Ovary (tissue), 9 donors: Measurements from ENCODE around the gene NAXD. TPM values are rescaled to one million over a fixed set of nuclear protein-coding genes. Genes with fewer than 3 reads are reported as not detected.
A peak's percentile ranks its signal among the peaks of the same experiment; 100 is the strongest.

ENCODE experiments used
- DNase-seq, 5 donors: peaks; one replicate each; pipeline ENCODE4 v3.0.0-alpha.2; 2019 to 2020
- H3K27ac ChIP-seq, 2 donors: fragments of 200-600 bp; one replicate each; pipeline versions ENCODE4 v1.5.1 to v1.8.0; 2019 to 2022
- H3K27me3 ChIP-seq: fragments of 200-600 bp; one replicate; pipeline ENCODE4 v1.8.0; 2022
- H3K36me3 ChIP-seq: fragments of 200-600 bp; sonication (generic); one replicate; pipeline ENCODE4 v1.5.1; 2019
- H3K4me1 ChIP-seq: one replicate; pipeline ENCODE4 v1.8.1; 2013; ENCODE audit warnings: mild to moderate bottlenecking, moderate library complexity; ENCODE audit not compliant: insufficient read depth
- H3K4me3 ChIP-seq: fragments of 200-600 bp; sonication (generic); one replicate; pipeline ENCODE4 v1.5.1; 2017
- H3K9me3 ChIP-seq, 2 donors: fragments of 200-600 bp in 1 of 2; sonication (generic) in 1 of 2; one replicate each; pipeline versions ENCODE4 v1.5.1 to v1.8.1; 2013 to 2019; ENCODE audit warnings: mild to moderate bottlenecking in 1 of 2, moderate library complexity in 1 of 2
- CTCF ChIP-seq, 3 donors: fragments of 450-650 bp in 2 of 3; fragments of 200-600 bp in 1 of 3; IDR thresholded peaks; one replicate each; pipeline versions ENCODE4 v1.5.1 to v1.8.0; 2016 to 2022; ENCODE audit warnings: antibody characterized with exemption in 3 of 3, mild to moderate bottlenecking in 1 of 3
- EP300 ChIP-seq: sonication (generic); formaldehyde crosslinking; IDR thresholded peaks from one replicate; pipeline ENCODE4 v1.6.1; 2017; ENCODE audit warnings: antibody characterized with exemption
- POLR2A ChIP-seq: fragments of 450-650 bp; IDR thresholded peaks from one replicate; pipeline ENCODE4 v1.6.1; 2017; ENCODE audit warnings: antibody characterized with exemption, mild to moderate bottlenecking, moderate library complexity
- WGBS, 3 donors: extraction: QIAGEN DNeasy Blood & Tissue Kit in 1 of 3; methylation state at CpG; one replicate each; pipeline versions ENCODE4 v1.1.5 to v1.1.7; 2013 to 2017; 5-methylcytosine and 5-hydroxymethylcytosine counted together
- intact Hi-C, 4 donors: fragments of 100-400 bp; cut with DNase I; formaldehyde crosslinking; loops; one replicate each; pipeline versions ENCODE4 v1.11.0 to v1.15.1; 2022 to 2023
- polyA plus RNA-seq, 2 donors: library from polyadenylated mRNA; stranded (reverse); fragments of 200-250 nt in 1 of 2; fragments of 350-450 nt in 1 of 2; fragmentation: Illumina TruSeq in 1 of 2; extraction: RNeasy Lipid Tissue Mini Kit (QIAGEN cat#74804) in 1 of 2; gene quantifications; one replicate each; pipeline ENCODE4 v1.2.3, GENCODE V29; 2013 to 2014
- total RNA-seq, 7 donors: library from RNA; depleted of rRNA in 2 of 7; stranded (reverse); fragments of >200 nt in 2 of 7; fragmentation: NEBNext Ultra II Directional in 3 of 7; extraction: Animal tissue kit (Norgen Biotek cat#: 25700) in 3 of 7; gene quantifications; one replicate each; pipeline versions ENCODE4 v1.1.0 to v1.2.4, GENCODE V29; 2016 to 2023
- donor health status: DM: no; HTN: no; CAD: no; lungs with moderate emphysema.
- donor health status: DM: no; HTN: no; CAD: no.
- donor health status: Bipolar disorder and iron deficiency.
- donor health status: DM: yes; HTN: yes; CAD: no.
- donor health status: DM: no; HTN: no; CAD: no.
- donor health status: DM: yes; HTN: yes; CAD: no.

The NAXD gene
- total and polyA plus RNA-seq, 9 donors = 28.4 to 67.1 (median 48.5) TPM

DNA sequence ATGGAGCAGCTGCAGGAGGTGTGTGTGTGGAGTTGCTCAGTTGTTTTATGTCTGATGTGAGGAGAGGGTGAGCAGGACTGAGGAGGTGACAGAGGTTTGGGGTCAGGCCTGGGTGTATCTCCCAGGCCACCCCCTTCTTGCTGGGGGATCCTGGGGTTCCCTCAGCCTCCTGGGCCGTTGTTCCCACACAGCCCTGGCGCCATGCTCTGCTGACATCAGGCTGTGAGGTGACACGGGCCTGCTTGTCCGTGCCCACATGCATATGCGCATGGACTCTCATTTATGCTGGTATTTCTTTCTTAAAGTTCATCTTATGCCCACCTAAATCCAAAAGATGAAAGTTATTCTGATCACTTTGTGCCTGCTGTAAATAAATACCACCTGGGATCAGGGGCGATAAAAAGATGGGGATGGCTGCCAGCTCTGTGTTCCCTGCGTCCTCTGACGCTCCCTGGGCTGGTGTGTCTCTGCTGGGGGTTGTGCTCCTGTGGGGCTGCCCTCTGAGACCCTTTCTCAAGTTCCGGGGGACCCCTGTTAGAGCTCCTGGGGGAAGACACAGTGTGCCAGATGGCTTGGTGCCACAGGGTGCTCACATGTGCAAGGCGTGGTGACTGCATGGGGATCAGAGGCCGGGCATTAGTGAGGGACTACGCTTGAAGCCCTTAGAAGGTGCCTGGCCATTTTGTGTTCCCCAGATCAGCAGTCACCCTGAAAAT, 12.6 kb downstream of the NAXD start:
- no peaks in the 10 kb centered on the region for H3K36me3 ChIP-seq

DNA sequence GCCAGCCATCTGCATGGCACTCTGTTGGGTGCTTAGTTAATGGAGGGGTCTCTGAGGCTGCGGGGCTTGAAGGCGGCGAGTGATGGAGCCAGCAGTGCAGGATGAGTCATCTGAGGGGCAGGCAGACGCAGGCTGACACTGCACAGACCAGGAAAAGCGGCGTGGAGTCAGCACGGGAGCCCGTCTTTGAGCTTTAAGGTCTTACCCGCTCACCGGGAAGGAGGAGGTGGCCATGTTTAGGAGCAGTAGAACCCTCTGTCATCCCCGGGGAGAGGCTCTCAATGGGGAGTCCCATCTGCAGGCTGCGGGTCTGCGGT, 13.1 kb downstream of the NAXD start:
- H3K4me3 ChIP-seq = no peak overlapping the region
- H3K9me3 ChIP-seq = no peaks in the 10 kb centered on the region
- H3K4me1 ChIP-seq = peaks cover 18% of the 10 kb centered on the region
- TF ChIP-seq EP300 (no peak), CTCF (IDR thresholded peaks at IDR 0.05) (no peak), POLR2A (no peak)
- intact Hi-C loops = no loop called here
- 51 to 72% (median 71%) methylated on average over 13 of the region's 13 CpGs for WGBS, 3 donors
- H3K36me3 ChIP-seq = no peaks in the 10 kb centered on the region
- DNase-seq = peak in 1 of 5 donors; percentile 37
- H3K27ac ChIP-seq = no peak overlapping the region
- no peaks in the 10 kb centered on the region for H3K27me3 ChIP-seq

More for the DNA sequence above, 12.6 kb downstream of the NAXD start:
- H3K4me3 ChIP-seq = no peak overlapping the region
- no peak overlapping the region for H3K27ac ChIP-seq
- DNase-seq = peak in 1 of 5 donors; percentile 19
- TF ChIP-seq POLR2A (no peak), EP300 (no peak), CTCF (IDR thresholded peaks at IDR 0.05) (no peak)
- intact Hi-C loops = no loop called here
- peaks cover 18% of the 10 kb centered on the region for H3K4me1 ChIP-seq
- no peaks in the 10 kb centered on the region for H3K9me3 ChIP-seq
- H3K27me3 ChIP-seq = no peaks in the 10 kb centered on the region
- WGBS, 3 donors = 68 to 81% (median 80%) methylated on average over 12 of the region's 12 CpGs

GRCh38 chr13:110628952-110629701, 13.8 kb downstream of the NAXD start:
- peak in 2 of 5 donors; percentile 8 to 26 for DNase-seq
- TF ChIP-seq EP300 = no peak
- no peak for TF ChIP-seq CTCF (IDR thresholded peaks at IDR 0.05)
- TF ChIP-seq POLR2A = no peak
- 63 to 79% (median 76%) methylated on average over 19 of the region's 19 CpGs for WGBS, 3 donors
- intact Hi-C loops = no loop called here
- peaks cover 18% of the 10 kb centered on the region for H3K4me1 ChIP-seq
- H3K36me3 ChIP-seq = no peaks in the 10 kb centered on the region
- no peaks in the 10 kb centered on the region for H3K27me3 ChIP-seq
- H3K9me3 ChIP-seq = no peaks in the 10 kb centered on the region
- no peak overlapping the region for H3K4me3 ChIP-seq
- H3K27ac ChIP-seq = no peak overlapping the region

DNA sequence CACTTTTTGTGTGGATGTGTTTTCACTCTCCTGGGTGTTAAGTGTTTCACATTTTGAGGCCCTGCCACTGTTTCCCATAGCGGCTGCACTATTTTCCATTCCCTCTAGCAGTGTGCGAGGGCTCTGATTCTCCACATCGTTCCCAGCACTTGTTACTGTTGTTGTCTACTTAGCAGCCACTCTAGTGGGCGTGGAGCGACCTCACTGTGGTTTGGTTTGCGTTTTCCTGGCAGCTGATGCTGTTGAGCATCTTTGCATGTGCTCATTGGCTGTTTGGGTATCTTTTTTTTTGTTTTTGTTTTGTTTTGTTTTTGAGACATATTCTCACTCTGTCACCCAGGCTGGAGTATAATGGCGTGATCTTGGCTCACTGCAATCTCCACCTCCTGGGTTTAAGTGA, 14.4 kb downstream of the NAXD start:
- 60 to 70% (median 64%) methylated on average over 7 of the region's 7 CpGs for WGBS, 3 donors
- no peak overlapping the region for H3K27ac ChIP-seq
- TF ChIP-seq CTCF (IDR thresholded peaks at IDR 0.05) (no peak), EP300 (no peak), POLR2A (no peak)
- intact Hi-C loops = loop anchor here in 1 of 4 donors (10.0 kb wide), 1 partner anchor 75 kb away; the partner anchor contains the start of gene CARS2
- no peak overlapping the region for H3K4me3 ChIP-seq
- H3K4me1 ChIP-seq = peaks cover 20% of the 10 kb centered on the region
- no peaks in the 10 kb centered on the region for H3K9me3 ChIP-seq
- peak in 1 of 5 donors; percentile 45 for DNase-seq
- H3K27me3 ChIP-seq = no peaks in the 10 kb centered on the region
- no peaks in the 10 kb centered on the region for H3K36me3 ChIP-seq
